Mesenchymal stem cell (in vitro differentiated cells and primary cell): ENCODE results near the gene PLPP2.

ENCODE experiments used
- DNase-seq: peaks from one replicate; pipeline ENCODE4 v3.0.0-alpha.2; 2013
- H2AFZ ChIP-seq: one replicate; pipeline ENCODE4 v1.6.1; 2013; ENCODE audit warnings: low read depth, mild to moderate bottlenecking, control low read depth, inconsistent platforms, low read length, moderate library complexity
- H2AK5ac ChIP-seq: 2 replicates; pipeline ENCODE4 v1.6.1; 2013; ENCODE audit warnings: low read length, moderate library complexity, mild to moderate bottlenecking, inconsistent platforms; ENCODE audit not compliant: severe bottlenecking
- H2BK120ac ChIP-seq: one replicate; pipeline ENCODE4 v1.6.1; 2013; ENCODE audit warnings: low read depth, mild to moderate bottlenecking, inconsistent platforms, low read length, moderate library complexity
- H2BK12ac ChIP-seq, 2 experiments: one replicate each; pipeline ENCODE4 v1.6.1; 2013; ENCODE audit warnings: inconsistent platforms in 2 of 2, low read length in 2 of 2, mild to moderate bottlenecking in 2 of 2, moderate library complexity in 2 of 2, control low read depth in 1 of 2
- H2BK15ac ChIP-seq: one replicate; pipeline ENCODE4 v1.6.1; 2013; ENCODE audit warnings: mild to moderate bottlenecking, low read depth, inconsistent platforms; ENCODE audit not compliant: poor library complexity, severe bottlenecking
- H2BK5ac ChIP-seq: 2 replicates; pipeline ENCODE4 v1.6.1; 2013; ENCODE audit warnings: low read depth, mild to moderate bottlenecking, low read length, control low read depth, inconsistent platforms; ENCODE audit not compliant: poor library complexity, severe bottlenecking
- H3K14ac ChIP-seq, 2 experiments: one replicate each; pipeline ENCODE4 v1.6.1; 2013; ENCODE audit warnings: inconsistent platforms in 2 of 2, low read length in 2 of 2, control low read depth in 1 of 2, mild to moderate bottlenecking in 1 of 2, moderate library complexity in 1 of 2
- H3K18ac ChIP-seq, 2 experiments: one replicate each; pipeline ENCODE4 v1.6.1; 2013; ENCODE audit warnings: inconsistent platforms in 2 of 2, low read length in 2 of 2, control low read depth in 1 of 2, low read depth in 1 of 2, mild to moderate bottlenecking in 1 of 2
- H3K23ac ChIP-seq, 2 experiments: one replicate each; pipeline ENCODE4 v1.6.1; 2013; ENCODE audit warnings: inconsistent platforms in 2 of 2, low read length in 2 of 2, mild to moderate bottlenecking in 2 of 2, moderate library complexity in 2 of 2, control low read depth in 1 of 2
- H3K27ac ChIP-seq: 2 replicates; pipeline ENCODE4 v1.5.1; 2013; ENCODE audit warnings: mild to moderate bottlenecking, moderate library complexity, low read length, control low read depth, inconsistent platforms; ENCODE audit not compliant: poor library complexity, severe bottlenecking
- H3K27me3 ChIP-seq, 2 experiments: 2 replicates each; pipeline versions ENCODE4 v1.6.1 to v1.7.0; 2013; ENCODE audit warnings: low read length in 2 of 2, mild to moderate bottlenecking in 2 of 2, moderate library complexity in 2 of 2, control low read depth in 1 of 2, inconsistent platforms in 1 of 2; ENCODE audit not compliant: control insufficient read depth in 1 of 2, insufficient read depth in 1 of 2
- H3K36me3 ChIP-seq, 2 experiments: 2 replicates each; pipeline versions ENCODE4 v1.6.1 to v1.7.0; 2013; ENCODE audit warnings: low read length in 2 of 2, control low read depth in 1 of 2, inconsistent platforms in 1 of 2, low read depth in 1 of 2, mild to moderate bottlenecking in 1 of 2; ENCODE audit not compliant: insufficient read depth in 2 of 2, control insufficient read depth in 1 of 2
- H3K4ac ChIP-seq, 2 experiments: one replicate each; pipeline ENCODE4 v1.6.1; 2013; ENCODE audit warnings: inconsistent platforms in 2 of 2, low read length in 2 of 2, mild to moderate bottlenecking in 2 of 2, moderate library complexity in 2 of 2, control low read depth in 1 of 2, low read depth in 1 of 2
- H3K4me1 ChIP-seq: 2 replicates; pipeline ENCODE4 v1.6.1; 2013; ENCODE audit warnings: low read depth, low read length, control low read depth; ENCODE audit not compliant: control insufficient read depth, insufficient read depth
- H3K4me2 ChIP-seq: 2 replicates; pipeline ENCODE4 v1.6.1; 2013; ENCODE audit warnings: low read length, mild to moderate bottlenecking, inconsistent platforms; ENCODE audit not compliant: poor library complexity, severe bottlenecking
- H3K4me3 ChIP-seq, 2 experiments: 2 replicates each; pipeline versions ENCODE4 v1.5.1 to v1.7.0; 2013; ENCODE audit warnings: low read length in 2 of 2, mild to moderate bottlenecking in 2 of 2, control low read depth in 1 of 2, low read depth in 1 of 2; ENCODE audit not compliant: insufficient read depth in 1 of 2
- H3K79me1 ChIP-seq: replicated peaks from 2 replicates; pipeline ENCODE4 v1.6.1; 2013; ENCODE audit warnings: mild to moderate bottlenecking, control low read depth, low read length, inconsistent platforms; ENCODE audit not compliant: poor library complexity, severe bottlenecking
- H3K9ac ChIP-seq: 2 replicates; pipeline ENCODE4 v1.7.0; 2013; ENCODE audit warnings: mild to moderate bottlenecking, low read length, moderate library complexity
- H3K9me3 ChIP-seq: 2 replicates; pipeline ENCODE4 v1.7.0; 2013; ENCODE audit warnings: mild to moderate bottlenecking, low read length; ENCODE audit not compliant: control insufficient read depth
- H4K8ac ChIP-seq: one replicate; pipeline ENCODE4 v1.6.1; 2013; ENCODE audit warnings: inconsistent platforms, mild to moderate bottlenecking, low read length, moderate library complexity
- H4K91ac ChIP-seq: one replicate; pipeline ENCODE4 v1.6.1; 2013; ENCODE audit warnings: mild to moderate bottlenecking, low read length, inconsistent platforms
- WGBS: methylation state at CpG from one replicate; pipeline ENCODE4 v1.1.7; 2013; ENCODE audit warnings: mixed read lengths; 5-methylcytosine and 5-hydroxymethylcytosine counted together

The PLPP2 gene

GRCh38 chr19:310781-311496 lies 19.7 kb upstream of the PLPP2 start:
- Histone ChIP-seq H3K18ac (no peak overlapping the region), H3K4me2 (no peak overlapping the region), H3K27me3 (no peaks in the 10 kb centered on the region), H3K4ac (no peak overlapping the region), H2BK15ac (no peak overlapping the region), H3K23ac (no peak overlapping the region), H3K79me1 (peaks cover 67% of the 10 kb centered on the region), H3K14ac (no peak overlapping the region), H3K27ac (no peak overlapping the region), H3K36me3 (peaks cover 60 to 86% of the 10 kb centered on the region in 2 experiments), H2BK12ac (no peak overlapping the region), H2AFZ (no peak overlapping the region), H4K8ac (no peak overlapping the region), H3K4me3 (no peak overlapping the region), H3K9ac (no peak overlapping the region), H3K4me1 (no peaks in the 10 kb centered on the region), H2AK5ac (no peak overlapping the region), H3K9me3 (no peaks in the 10 kb centered on the region), H2BK120ac (no peak overlapping the region), H4K91ac (no peak overlapping the region), H2BK5ac (no peak overlapping the region)
- 97% methylated on average over 24 of the region's 24 CpGs for WGBS
- DNase-seq = no peak

- Histone ChIP-seq H3K9me3 (no peaks in the 10 kb centered on the region), H3K27ac (no peak overlapping the region), H2BK120ac (no peak overlapping the region), H4K91ac (no peak overlapping the region), H3K27me3 (no peaks in the 10 kb centered on the region), H3K9ac (no peak overlapping the region), H2BK12ac (no peak overlapping the region), H3K4me2 (no peak overlapping the region), H2AK5ac (no peak overlapping the region), H2BK5ac (no peak overlapping the region), H2AFZ (no peak overlapping the region), H3K4me3 (no peak overlapping the region), H4K8ac (peak overlapping the region; percentile 27), H3K4me1 (no peaks in the 10 kb centered on the region), H3K36me3 (peaks cover 59 to 91% of the 10 kb centered on the region in 2 experiments), H3K14ac (no peak overlapping the region), H3K18ac (no peak overlapping the region), H2BK15ac (no peak overlapping the region), H3K4ac (no peak overlapping the region), H3K79me1 (peaks cover 63% of the 10 kb centered on the region), H3K23ac (no peak overlapping the region)
- WGBS = 89% methylated on average over 30 of the region's 30 CpGs
- no peak for DNase-seq
These were observed 19.0 kb upstream of the PLPP2 start for GRCh38 chr19:310141-310651.

GRCh38 chr19:309206-309565 lies 18.0 kb upstream of the PLPP2 start:
- Histone ChIP-seq H3K27me3 (no peaks in the 10 kb centered on the region), H3K36me3 (peaks cover 62 to 91% of the 10 kb centered on the region in 2 experiments), H3K27ac (no peak overlapping the region), H3K9ac (no peak overlapping the region), H3K18ac (no peak overlapping the region), H2BK120ac (no peak overlapping the region), H3K4ac (no peak overlapping the region), H4K91ac (no peak overlapping the region), H2BK5ac (no peak overlapping the region), H3K14ac (no peak overlapping the region), H2BK15ac (no peak overlapping the region), H4K8ac (no peak overlapping the region), H2AK5ac (no peak overlapping the region), H3K4me1 (no peaks in the 10 kb centered on the region), H3K9me3 (no peaks in the 10 kb centered on the region), H2BK12ac (no peak overlapping the region), H3K4me3 (no peak overlapping the region), H3K4me2 (no peak overlapping the region), H3K79me1 (peaks cover 59% of the 10 kb centered on the region), H2AFZ (no peak overlapping the region), H3K23ac (no peak overlapping the region)
- 98% methylated on average over 14 of the region's 14 CpGs for WGBS
- no peak for DNase-seq

GRCh38 chr19:308471-309205 lies 17.4 kb upstream of the PLPP2 start:
- Histone ChIP-seq H2BK12ac (no peak overlapping the region), H2BK120ac (no peak overlapping the region), H3K9ac (no peak overlapping the region), H2AK5ac (no peak overlapping the region), H3K36me3 (peaks cover 57 to 86% of the 10 kb centered on the region in 2 experiments), H3K4ac (no peak overlapping the region), H3K18ac (no peak overlapping the region), H4K91ac (no peak overlapping the region), H3K27me3 (no peaks in the 10 kb centered on the region), H2BK5ac (no peak overlapping the region), H2BK15ac (no peak overlapping the region), H3K14ac (no peak overlapping the region), H4K8ac (no peak overlapping the region), H3K23ac (no peak overlapping the region), H3K4me2 (no peak overlapping the region), H3K4me3 (no peak overlapping the region), H3K79me1 (peaks cover 55% of the 10 kb centered on the region), H3K27ac (no peak overlapping the region), H2AFZ (no peak overlapping the region), H3K9me3 (no peaks in the 10 kb centered on the region), H3K4me1 (no peaks in the 10 kb centered on the region)
- no peak for DNase-seq
- WGBS = 98% methylated on average over 48 of the region's 48 CpGs
